ENCODE measurements around the gene PDE6B.

The PDE6B gene

DNA sequence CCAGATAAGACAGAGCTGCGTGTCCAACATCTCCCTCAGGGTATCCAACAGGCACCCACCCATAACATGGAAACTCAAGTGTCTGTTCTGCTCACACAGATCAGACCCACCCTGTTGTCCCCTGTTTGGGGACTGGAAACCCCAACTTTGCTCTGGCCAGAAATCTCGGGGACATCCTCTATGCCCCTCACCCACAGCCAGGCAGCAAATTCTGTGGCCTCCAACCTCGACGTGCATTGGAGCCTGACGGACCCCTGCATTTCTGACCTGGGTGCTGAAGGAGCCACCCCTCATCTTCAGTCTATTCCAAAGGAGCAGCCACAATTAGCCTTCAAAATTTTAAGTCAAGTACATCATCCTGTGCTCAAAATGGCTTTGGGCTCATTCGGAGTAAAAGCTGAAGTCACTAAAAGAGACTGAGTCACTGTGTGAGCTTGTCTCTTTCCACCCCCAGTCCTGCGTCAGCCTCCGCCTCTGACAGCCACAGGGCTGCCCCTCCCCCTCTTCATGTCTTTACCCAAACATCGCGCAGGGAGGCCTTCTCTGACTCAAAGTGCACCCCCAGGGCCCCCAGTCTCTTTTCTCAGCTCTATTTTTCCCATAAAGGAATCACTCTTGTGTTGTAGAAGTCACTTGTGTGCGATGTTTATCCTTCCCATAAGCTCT, 24.4 kb upstream of the PDE6B start:
- DNase-seq (ENCODE audit: low spot score): no peak

DNA sequence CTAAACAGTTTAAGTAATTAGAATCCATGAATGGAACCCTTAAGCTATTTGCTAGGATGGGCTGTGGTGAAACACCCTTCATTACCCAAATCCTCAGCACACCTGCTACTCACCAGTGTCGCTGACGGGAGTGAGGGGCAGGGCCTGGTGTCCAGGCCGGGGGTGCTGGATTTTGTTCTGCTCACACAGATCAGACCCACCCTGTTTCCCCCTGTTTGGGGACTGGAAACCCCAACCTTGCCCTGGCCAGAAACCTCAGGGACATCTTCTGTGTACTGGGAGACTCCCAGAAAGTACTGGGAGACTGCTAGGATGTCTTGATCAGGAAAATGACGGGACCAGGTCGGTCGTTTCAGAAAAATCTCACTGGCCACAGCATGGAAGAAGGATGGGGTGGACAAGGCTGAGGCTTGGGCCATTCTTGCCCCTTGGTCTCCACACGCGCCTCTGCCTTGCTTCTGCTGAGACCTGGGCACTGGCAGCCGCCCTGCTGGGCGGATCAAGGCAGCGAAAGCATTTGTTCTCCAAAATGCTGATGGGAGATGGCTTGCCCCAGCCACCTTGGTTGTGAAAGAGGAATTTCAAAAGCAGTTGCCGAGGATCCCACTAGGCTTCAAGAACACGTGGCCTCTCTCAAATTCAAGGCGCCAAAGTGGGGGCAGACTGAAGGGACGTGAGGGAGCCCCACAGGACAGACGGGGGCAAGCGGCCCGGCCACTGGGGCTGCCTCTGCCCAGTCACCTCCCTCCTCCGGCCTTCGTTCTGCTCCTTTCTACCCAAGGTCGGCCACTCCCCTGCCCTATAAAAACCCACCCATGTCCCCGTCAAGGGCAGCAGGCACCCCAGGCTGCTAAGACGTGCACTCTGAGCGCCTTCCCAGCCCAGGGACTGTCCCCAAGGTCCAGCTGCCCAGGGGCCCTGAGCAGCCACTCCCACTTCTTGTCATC, 23.5 kb upstream of the PDE6B start:
- DNase-seq (ENCODE audit: low spot score): no peak

DNA sequence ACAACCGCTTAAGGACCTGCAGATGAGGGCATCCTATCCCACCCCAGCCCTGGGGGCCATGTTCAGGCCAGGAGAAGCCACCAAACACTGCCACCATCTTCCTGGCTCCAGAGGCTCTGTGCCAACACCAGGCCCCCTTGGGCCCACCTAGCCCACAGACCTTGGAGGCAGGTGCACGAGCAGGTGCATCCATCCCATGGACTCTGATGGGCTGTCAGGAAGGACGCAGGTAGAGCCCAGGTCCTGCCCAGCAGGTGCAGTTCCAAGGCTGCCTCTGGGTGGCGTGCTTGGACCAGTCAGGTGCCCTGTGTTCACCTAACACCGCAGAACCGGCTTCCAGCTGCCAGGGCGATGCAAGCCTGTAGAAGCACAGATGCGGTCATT, 22.8 kb upstream of the PDE6B start:
- DNase-seq (ENCODE audit: low spot score): peak; percentile 94

DNA sequence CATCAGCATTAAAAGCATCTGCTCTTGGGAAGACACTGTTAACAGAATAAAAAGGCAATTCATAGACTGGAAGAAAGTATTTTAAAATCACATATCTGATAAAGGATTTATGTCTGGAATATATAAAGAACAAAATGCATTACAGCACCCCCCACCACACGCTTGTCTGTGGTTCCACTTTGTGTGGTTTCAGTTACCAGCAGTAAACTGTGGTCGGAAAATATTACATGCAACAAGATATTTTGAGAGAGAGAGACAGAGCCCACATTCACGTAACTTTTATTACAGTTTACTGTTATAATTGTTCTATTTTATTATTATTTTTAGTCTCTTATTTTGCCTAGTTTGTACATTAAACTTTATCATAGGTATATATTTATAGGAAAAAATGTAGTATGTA, 21.2 kb upstream of the PDE6B start:
- no peak for DNase-seq (ENCODE audit: low spot score)

DNA sequence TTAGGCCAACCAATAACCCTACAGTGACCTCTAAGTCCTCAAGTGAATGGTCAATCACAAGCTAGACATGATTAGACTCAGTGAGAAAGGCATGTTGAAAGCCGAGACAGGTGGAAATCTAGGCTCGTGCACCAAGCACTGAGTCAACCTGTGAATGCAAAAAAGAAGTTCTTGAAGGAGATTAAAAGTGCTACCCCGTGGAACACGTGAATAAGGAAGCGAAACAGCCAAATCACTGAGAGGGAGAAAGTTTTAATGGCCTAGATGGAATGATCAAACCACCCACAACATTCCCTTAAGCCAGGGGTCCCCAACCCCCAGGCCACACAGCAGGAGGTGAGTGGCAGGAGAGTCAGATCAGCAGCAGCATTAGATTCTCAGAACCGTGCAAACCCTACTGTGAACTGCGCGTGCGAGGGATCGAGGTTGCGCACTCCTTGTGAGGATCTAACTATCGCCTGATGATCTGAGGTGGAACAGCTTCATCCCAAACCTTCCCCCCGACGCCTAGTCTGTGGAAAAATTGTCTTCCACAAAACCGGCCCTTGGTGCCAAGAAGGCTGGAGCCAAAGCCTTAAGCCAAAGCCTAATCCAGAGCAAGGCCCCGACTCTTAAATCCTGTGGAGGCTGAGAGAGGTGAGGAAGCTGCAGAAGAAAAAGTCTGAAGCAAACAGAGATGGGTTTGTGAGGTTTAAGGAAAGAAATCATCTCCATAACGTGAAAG, 19.5 kb upstream of the PDE6B start:
- no peak for DNase-seq (ENCODE audit: low spot score)

DNA sequence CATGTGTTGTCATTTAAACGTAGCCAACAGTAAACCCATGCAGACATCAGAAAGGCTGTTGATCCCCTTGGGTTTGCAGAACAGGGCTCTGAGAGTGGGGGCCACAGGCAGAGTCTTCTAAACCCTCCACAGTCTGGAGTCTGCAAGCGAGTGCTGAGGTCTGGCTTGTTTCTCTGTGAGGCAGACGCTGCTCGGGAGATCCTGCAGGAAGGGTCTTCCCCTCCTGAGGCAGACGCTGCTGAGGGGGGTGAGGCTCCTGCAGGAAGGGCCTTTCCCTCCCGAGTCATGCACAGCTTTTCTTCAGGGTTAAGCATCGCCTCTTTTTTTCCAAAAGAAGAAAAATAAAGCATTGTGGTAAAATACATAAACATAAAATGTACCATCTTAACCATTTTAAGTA, 17.1 kb upstream of the PDE6B start:
- no peak for DNase-seq (ENCODE audit: low spot score)

DNA sequence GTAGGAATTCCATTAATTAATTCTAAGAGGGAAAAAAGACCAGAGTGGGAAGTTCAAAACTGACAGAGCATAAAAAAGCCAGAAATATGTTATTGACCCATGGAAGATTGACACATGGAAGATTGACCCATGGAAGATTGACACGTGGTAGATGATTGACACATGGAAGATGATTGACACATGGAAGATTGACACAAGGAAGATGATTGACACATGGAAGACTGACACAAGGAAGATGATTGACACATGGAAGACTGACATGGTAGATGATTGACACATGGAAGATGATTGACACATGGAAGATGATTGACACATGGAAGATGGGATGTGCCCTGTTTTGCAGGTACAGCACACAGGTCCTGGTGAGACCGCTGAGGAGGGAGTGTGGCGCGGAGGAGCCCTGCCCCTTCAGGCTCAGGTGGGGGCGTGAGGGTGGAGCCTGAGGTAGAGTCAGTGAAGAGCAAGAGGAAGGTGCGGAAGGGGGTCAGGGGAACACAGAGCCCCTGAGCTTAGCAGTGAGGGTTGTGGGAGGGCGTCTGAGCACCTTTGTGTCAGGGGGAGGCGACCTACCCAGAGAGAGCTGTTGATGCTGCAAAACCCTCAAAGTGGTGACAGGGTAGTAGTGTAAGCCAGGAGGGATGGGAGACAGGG, 15.8 kb upstream of the PDE6B start:
- no peak for DNase-seq (ENCODE audit: low spot score)

DNA sequence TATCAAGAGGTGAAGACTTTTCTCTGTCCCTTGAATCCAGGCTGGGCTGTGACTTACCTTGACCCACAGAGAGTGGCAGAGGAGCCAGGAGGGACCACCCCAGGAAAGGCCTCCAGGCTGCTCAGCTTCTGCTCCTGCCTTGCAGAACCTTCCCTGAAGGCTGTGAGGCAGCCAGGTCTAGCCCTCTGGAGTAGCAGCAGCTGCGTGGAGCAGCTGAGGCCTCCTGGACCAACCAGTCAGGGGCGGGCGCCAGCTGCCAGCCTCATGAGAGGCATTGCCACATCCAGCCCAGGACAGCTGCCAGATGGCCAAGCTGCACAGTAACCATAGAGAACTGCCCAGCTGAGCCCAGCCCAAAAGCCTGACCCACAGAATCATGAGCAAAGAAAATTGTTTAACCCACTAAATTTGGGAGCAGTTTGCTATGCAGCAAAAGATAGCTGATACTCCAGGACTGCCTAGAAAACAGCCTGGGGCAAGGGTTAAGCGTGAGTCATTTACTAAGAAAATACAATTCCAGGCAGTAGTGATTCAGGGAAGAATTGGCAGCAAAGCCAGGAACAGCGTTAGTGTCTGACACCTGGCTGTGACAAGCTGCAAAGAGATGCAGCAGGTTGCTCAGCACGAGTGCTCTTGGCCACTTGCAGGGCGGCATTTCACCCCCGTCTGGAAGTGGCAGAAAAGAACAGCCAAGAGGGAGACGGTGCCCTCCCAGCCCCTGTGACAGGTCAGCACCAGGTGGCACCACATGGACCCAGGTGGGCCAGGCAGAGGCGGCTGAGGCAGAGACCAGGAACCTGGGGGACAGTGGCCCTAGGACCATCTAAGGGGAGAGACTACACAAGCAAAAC, 14.7 kb upstream of the PDE6B start:
- no peak for DNase-seq (ENCODE audit: low spot score)

DNA sequence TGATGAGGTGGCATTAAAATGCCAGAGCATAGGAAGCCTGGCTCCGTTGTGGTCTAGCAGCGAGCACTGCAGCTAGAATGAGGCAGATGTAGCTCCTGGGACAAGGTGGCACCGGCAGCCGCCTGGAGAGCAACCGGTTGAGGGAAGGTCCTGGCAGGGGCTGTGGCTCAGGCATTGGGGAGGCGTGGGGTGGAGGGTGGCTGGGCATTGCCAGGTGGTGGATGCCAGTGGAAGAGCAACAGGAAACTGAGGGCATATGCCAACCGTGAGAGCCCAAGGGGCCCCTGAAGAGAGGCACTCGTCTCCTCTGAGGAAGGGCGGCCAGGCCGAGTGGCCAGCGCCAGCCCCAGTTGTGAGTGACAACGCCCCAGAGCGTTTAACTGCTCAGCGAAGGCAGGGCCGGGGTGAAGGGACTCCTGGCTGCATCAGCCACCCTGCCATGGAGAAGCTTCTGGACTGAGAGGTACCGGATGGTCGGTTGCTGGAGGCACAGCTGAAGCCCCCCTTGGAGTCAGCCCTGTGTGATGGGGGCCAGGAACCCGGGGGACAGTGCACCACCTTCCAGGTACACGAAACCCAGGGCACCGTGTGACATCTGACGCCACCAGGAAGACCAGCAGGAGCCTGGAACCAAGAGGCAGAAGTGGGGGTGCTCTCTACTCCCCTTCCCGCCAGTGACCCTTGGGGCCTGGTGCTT, 13.2 kb upstream of the PDE6B start:
- DNase-seq (ENCODE audit: low spot score): no peak

DNA sequence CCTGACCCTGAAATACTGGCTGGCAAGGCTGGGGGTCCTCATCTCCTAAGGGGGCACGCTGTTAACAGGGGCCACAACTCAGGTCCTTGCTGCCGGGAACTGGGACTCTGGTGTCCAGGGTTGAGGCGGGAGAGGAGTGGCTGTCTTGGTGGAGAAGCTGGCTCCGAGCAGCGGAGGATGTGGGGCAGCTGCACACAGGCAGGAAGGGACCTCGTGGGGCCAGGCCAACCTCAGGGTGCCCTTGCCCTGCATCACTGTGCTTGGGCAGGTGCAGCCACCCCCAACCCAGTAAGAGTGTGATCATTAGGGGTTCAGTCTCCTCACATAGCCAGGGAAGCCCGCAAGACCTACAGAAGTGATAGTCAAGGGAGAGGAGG, 12.6 kb upstream of the PDE6B start:
- DNase-seq (ENCODE audit: low spot score): no peak

DNA sequence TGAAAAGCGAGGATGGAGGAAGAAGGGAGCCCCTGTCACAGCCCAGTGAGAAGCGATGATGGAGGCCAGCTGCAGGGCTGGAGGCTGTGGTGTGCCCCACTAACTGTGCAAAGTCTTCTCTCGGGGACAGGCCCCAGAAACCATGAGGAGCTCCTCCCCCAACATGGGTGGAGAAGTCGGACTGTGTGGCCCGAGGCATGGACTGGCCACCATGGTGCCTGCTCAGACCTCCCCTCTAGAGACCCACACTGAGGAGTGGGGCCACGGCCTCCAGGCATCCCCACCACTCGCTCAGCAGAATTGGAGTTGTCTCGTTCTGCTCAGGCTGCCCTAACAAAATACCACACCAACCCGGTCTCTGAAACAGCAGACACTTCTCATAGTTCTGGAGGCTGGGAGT, 12.2 kb upstream of the PDE6B start:
- no peak for DNase-seq (ENCODE audit: low spot score)

DNA sequence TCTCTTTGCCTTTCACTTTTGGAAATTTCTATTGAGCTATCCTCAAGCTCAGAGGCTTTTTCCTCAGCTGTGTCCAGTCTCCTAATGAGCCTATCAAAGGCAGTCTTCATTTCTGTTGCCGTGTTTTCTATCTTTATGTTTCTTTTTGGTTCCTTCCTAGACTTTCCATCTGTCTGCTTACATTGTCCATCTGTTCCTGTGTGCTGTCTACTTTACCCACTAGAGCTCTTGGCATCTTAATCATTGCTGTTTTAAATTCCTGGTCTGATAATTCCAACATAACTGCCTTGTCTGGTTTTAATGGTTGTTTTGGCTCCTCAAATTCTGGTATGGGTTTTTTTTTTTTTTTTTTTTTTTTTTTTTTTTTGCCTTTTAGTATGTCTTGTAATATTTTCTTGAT, 9.3 kb upstream of the PDE6B start:
- no peak for DNase-seq (ENCODE audit: low spot score)

DNA sequence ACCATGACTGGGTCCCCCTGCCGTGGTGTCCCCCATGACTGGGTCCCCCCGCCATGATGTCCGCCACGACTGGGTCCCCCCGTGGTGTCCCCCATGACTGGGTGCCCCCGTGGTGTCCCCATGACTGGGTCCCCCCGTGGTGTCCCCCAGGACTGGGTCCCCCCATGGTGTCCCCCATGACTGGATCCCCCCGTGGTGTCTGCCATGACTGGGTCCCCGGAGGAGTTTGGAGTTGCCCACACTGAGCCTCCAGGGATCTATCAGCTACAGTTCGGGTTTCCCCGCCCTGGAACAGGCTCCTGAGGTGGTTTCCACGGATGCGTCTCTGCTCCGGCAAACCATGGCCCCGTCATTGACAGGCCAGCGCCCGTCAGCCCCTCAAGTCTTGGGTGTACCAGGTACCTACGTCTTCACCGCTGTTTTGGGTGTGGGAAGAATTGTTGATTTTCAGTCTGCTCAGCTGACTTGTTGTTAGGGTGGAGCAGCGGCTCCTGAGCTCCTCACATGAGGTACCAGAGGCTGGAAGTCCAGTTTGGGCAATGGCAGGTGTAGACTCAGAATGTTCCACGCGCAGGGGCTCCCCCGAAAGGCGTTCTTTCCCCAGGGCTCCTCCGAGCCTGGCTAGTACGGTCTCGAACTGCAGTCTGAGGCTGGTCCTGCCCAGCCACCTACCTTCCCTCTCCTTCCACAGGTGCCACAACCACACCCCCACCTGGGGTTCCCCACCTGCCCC, 8.3 kb upstream of the PDE6B start:
- DNase-seq (ENCODE audit: low spot score): no peak

DNA sequence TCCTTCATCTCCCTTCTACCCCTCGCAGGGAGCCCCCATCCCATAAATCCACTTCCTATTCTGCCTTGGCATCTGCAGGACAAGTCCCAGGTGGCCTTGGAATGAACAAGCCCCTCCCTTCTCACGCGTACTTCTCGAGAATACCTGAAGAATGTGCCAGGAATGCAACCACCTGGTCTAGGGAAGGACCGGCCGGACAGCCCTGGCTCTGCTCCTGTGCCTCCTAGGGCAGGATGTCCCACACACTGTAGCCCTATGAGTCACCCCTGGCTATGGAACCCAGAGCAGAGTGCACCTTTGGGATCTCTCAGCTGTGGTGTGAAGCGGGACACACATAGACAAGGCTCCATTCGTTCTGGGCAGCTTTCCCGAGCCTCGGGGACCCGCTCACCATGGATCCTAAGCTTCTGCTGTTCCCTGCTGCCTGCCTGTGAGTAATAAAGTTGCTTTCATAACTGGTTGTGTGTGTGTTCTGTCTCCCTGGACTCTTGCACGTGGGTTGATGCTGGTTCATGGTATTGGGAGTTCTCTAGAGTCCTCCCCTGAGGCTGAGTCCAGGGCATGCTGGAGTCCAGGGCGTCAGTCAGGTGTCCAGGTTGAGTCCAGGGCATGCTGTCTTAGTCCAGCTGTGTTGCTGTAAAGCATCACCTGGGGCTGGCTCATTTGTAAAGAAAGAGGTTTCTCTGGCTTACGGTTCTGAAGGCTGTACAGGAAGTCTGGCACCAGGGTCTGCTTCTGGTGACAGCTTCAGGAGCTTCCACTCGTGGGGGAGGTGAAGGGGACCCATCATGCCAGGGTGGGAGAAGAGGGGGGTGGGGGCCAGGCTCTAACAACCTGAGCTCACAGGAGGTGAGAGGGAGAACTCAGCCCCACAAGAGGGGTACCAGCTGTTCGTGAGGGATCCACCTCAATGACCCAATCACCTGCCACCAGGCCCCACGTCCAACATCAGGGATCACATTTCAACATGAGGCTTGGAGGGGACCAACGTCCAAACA, 7.4 kb upstream of the PDE6B start:
- peak; percentile 73 for DNase-seq (ENCODE audit: low spot score)

DNA sequence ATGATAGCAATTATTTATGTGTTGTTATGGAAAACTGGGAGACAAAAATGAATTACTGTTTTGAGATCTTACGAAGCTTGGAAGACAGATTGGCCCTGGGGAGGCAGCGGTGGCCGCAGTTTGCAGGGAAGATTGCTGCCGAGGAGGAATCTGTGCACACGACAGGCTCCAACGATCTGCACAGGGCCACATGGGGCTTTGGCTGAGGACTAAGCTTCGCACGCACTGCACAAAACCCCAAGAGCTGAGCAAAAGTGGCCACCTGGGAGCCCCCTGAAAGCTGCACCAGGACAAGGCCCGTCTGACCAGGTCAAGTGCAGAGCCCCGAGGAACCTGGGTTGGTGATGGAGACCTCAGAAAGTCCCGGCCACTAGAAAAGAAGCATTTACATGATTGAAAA, 5.2 kb upstream of the PDE6B start:
- DNase-seq (ENCODE audit: low spot score): no peak

DNA sequence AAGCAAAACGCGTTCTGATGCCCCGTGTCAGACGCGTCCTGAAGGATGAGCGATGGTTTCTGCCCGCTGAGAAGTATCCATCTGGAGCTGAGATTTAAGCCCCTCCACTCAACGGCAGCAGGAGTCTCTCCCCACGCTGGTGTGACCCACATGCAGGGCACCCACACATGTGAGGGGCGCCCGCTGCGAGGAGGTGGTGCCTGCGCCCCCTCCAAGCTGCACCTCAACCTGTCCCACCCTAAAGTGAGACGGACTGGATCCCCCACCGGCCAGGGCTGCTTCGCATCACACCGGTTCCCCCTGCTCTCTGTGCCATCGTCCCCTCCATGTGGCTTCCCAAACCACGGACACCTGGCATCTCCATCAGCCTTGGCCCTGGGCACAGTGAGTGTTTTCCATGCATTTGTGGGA, 4.5 kb upstream of the PDE6B start:
- DNase-seq (ENCODE audit: low spot score): no peak

DNA sequence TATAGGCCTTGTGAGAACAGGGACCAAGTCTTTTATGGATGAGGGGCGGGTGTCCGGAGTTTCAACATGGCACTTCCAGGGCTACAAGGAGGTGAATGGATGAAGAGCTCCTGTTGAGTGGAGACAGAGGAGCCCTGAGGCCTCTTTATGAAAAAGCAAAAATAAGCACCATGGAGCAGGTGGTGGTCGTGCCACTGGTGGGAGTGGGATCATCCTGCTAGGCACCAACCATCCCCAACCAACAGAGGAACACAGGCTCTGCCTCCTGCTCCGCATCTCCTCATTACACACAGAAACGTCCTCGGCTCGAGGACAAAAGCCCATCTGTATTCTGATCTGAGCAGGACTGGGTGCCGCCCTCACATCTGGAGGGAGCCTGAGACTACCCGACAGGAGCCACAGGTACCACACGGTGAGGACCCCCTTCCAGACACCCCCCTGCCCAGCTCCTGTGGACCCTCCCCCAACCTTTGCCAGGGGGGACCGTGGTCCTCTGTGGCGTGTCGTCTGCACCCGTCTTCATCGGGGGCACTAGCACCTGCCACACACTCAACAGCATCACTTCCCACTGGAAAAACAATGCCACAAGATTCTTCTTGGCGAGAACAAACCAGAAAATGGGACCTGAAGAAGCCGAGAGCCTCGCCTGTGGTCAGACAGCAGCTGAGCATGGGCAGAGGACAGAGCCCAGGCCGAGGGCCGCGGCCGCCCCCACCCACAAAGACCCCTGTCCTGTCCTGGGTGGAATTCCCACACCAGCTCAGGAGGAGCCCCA, 3.9 kb upstream of the PDE6B start:
- DNase-seq (ENCODE audit: low spot score): no peak
